ENCODE data around the gene ECT2.
A peak's percentile ranks its signal among the peaks of the same experiment; 100 is the strongest.
"Not testable (repeated sequence)": the region's sequence is repeated elsewhere in the genome, so short reads cannot be mapped to it uniquely, and the experiment has no call there.

The ECT2 gene, protein sequence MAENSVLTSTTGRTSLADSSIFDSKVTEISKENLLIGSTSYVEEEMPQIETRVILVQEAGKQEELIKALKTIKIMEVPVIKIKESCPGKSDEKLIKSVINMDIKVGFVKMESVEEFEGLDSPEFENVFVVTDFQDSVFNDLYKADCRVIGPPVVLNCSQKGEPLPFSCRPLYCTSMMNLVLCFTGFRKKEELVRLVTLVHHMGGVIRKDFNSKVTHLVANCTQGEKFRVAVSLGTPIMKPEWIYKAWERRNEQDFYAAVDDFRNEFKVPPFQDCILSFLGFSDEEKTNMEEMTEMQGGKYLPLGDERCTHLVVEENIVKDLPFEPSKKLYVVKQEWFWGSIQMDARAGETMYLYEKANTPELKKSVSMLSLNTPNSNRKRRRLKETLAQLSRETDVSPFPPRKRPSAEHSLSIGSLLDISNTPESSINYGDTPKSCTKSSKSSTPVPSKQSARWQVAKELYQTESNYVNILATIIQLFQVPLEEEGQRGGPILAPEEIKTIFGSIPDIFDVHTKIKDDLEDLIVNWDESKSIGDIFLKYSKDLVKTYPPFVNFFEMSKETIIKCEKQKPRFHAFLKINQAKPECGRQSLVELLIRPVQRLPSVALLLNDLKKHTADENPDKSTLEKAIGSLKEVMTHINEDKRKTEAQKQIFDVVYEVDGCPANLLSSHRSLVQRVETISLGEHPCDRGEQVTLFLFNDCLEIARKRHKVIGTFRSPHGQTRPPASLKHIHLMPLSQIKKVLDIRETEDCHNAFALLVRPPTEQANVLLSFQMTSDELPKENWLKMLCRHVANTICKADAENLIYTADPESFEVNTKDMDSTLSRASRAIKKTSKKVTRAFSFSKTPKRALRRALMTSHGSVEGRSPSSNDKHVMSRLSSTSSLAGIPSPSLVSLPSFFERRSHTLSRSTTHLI

DNA sequence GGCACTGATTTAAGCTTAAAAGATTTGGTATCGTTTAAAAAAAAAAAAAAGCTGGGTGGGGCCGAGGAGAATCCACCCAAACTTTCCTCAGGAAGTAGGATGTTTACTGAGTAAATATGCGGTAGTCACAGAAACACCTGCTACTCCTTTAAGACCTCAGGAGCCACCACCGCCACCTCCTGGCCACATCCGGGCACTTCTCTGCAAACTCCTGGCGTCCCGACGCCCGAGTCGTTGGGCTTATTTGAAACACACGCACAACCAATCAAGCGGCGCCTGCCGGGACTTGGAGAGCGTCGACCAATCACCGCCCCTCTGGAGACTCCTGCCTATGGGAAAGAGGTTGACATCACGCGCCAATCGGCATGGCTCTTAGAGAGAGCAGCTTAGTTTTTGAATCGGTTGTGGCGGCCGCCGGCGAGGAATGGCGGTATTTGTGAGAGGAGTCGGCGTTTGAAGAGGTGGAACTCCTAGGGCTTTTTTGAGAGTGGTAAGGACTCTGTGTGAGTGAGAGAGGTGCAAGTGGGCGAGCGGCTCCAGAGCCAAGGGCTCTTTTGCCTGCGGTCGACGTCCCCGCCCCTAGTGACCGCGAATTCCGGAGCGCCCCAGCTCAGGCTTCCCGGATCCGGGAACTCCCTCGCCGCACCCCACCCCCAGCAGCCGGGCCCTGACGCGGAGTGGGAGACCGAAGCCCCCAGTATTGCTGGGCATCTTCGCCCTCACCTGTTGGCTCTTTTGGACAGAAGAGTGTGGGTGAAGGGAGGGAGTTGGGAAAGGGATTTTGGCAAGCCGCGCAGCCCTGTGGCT lies at the start of gene ECT2:
TSS of gene ECT2 (plus strand) at position 359 of the 807 bp plus-strand sequence. CDS start 3,805 bp downstream, outside the sequence.
- peak; percentile 99 for DNase-seq

DNA sequence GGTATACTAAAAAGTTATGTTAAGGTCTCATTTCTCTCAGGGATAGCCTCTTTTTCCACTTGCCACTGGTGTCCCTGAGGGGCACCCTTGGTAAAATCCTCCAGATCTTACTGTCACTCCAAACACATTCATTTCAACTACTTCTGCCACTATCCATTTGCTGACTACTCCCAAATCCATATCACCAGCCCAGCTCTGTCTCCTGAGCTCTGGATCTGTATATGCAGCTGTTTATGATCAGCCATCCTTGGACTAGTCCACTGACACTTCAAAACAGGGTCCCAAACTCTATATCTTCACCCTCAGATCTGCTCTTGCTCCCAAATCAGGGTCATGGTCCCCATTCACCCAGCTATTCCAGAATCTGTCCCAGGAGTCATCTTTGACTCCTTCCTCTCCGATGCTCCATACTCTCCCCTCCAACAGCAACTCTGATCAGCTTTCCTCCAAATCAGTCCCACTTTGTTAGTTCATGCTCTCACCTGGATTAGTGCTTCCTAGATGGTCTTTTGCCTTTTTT lies 49.5 kb upstream of the ECT2 start:
- DNase-seq, result no peak

DNA sequence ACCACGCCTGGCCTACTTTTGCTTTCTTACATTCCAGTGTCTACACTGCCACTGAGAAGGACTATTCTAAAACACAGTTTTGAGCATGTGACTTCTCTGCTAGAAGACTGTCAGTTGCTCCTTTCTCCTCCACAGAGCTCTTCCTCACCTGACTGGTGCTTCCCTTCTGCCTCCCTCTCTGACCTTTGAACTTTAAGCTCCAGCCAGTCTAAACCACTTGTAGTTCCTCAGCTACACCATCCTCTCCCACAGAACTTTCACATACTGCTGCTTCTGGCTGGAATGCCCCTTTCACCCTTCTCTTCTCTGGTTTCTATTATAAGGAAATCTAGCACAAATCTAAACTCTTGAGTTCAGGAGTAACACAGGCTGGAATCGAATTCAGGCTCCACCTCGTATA lies 48.8 kb upstream of the ECT2 start:
- peak; percentile 61 for DNase-seq

DNA sequence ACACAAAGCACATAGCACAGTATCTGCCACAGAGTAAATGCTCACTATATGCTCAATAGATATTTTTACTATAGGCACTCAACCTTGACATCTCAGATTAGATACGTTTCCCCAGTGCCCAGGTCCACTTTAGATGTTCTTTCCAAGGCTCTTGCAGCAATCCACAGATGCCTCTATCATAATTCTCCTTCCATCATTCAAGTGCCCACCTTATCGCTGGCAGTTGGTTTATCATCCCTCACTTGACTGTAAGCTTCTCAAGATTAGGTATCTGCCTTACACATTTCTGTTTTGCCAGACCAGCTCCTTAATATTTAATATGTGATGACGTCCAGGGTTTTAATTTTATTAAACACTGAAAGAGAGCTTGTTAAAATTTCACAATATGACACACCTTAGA lies 48.3 kb upstream of the ECT2 start:
- DNase-seq, result no peak

DNA sequence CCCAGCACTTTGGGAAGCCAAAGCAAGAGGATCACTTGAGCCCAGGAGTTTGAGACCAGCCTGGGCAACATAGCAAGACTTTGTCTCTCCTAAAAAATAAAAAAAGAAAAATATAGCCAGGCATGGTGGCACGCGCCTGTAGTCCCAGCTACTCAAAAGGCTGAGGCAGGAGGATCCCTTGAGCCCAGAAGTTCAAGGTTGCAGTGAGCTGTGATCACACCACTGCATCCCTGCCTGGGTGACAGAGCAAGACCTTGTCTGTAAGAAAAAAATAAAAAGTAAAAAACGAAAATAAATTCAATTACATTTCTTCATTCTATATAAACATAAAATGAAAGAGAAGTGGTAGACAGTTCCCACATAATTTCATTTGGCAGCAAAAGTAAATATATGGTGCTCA lies 47.8 kb upstream of the ECT2 start:
- not testable (repeated sequence) for DNase-seq

DNA sequence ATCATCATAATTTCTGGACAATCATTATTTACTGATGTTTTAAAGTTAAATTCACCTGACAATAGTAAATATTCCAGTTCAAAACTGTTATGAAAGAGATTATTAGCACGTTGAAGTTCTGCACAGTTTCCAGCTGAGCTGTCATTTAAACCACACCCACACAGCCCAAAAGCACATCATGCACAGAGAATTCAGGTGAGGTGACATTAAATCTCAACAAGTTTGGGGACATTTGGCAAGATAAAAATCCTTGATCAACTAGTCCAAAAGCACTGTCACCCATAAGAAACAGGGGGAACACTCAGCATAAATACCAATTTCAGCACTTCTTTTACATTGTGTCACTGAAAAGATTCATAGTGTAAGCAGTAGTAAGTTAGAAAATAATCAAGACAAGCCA lies 46.5 kb upstream of the ECT2 start:
- no peak for DNase-seq

DNA sequence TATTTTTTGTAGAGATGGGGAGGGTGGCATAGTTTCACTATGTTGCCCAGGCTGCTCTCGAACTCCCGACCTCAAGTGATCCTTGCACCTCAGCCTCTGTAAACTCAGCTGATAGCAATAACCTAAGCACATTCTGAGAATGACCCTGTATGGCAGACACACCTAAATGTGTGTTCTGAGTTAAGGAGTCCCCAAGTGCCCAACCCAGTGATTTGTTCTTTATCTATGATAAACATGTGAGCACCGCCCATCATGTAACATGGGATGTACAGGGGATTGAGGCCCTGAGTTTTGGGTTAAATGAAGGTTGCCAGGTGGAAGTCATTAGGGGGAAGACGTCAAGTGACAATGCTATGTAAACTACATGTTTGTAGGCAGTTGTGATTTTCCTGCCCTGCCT lies 45.4 kb upstream of the ECT2 start:
- no peak for DNase-seq

DNA sequence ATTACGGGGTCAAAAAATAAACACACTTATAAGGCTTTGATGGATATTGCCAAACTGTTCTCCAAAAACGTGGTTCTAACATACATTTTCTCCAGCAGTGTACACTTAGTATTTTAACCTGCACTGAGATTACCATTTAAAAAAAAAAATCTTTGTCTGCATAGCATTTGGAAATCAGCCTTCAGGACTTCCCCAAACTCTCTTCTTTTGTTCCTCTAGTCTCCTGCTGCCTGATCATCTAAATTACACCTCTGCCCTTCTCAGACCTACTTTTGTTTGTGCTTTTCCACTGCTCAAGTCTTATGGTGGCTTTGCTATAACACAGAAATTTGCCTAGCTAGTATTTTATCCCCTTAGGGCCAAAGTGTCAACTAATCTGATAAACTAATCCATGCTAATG lies 43.5 kb upstream of the ECT2 start:
- peak; percentile 27 for DNase-seq

DNA sequence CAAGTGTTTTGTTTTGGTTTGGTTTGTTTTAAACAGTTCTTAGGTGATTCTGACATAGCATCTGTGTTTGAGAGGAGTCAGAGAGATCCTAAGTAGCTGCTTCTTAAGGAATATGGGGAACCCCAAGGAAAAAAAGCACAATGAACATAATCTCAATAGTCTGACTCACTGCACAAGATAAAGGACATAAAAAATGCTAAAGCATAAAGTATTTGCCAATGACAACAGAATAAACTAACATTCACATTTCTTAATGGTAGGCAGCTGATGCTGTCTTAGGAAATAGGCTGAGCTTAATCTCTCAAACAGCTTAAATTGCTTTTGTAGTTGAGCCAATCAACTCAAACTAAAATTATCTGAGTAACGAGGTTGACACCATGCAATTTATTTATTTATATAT lies 42.6 kb upstream of the ECT2 start:
- DNase-seq, result peak; percentile 32

DNA sequence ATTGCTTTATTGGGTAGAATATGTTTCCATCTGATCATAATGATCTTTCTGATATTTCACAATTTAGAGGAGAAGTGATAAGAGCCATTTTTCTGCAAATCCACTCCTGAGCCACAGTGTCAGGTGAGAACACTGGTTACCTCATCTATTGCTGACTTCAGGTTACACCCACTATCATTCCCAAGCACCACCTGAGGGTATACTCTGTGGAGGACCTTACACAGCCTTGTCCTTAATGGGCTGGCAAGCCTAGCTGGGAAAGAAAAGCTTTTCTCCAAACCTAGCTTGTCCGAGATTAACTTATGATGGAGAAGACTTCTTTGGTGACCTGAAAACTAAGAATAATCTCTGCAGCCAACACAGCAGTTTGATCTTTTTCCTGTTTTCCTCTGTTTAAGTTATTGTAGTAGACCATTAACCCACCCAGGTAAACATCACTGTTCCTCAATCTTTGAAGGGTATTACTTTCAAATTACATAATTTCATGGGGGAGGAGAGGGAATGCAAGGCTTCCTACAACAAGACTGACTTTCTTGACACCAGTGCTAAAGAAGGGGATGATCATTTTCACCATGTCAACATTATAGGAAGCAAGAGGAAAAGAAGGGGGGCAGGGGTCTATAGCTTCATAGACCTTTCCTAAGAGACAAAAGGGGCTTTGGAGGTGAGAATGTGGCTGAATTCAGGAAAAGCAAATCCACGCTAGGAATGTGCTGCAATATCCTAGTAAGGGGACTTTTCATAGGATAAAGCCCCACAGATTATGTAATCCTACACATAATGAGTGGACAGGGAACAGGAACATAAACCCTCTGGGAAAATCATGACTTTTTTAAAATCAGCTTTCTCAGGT lies 41.4 kb upstream of the ECT2 start:
- peak; percentile 30 for DNase-seq

DNA sequence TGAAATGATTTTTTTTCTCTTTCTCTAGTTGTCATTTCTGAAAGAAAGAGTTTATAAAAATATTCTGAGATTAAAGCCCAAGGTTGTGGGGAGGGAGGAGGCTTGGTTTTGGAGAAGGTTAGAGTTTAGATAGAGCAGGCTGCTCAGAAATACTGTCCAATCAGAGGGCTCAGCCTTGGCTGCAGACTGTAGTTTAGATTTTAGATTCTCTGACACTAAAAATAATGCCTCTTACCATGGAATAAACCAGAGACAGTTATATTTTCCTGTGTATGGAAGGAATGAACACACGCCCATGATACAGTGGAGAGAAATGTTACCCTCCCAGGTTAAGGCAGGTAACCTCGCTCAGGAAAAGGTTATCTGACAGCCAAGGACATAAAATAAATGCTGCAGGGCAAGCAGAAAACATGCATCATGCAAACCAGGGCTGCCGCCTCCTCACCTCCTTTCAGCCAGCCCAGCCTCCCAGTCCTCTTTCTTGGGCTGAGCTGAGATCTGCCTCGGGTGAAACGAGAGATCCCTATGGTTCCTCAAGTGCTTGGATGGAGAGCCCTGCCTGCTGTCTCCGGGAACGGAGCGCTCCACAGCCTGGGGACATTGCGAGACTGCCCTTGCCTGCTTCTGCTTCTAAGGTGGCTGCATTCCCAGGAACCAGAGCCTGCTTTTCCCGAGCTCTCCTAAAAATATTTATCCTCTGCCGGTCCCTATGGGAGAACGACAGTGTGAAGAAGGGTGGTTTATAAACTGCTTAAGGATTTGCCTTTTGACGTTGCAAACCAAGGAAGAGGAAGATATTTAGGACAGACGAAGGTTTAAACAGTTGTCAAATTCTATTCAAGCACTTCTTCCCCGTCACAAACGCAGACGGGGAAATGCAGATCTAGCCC lies 40.5 kb upstream of the ECT2 start:
- DNase-seq, result peak; percentile 45

DNA sequence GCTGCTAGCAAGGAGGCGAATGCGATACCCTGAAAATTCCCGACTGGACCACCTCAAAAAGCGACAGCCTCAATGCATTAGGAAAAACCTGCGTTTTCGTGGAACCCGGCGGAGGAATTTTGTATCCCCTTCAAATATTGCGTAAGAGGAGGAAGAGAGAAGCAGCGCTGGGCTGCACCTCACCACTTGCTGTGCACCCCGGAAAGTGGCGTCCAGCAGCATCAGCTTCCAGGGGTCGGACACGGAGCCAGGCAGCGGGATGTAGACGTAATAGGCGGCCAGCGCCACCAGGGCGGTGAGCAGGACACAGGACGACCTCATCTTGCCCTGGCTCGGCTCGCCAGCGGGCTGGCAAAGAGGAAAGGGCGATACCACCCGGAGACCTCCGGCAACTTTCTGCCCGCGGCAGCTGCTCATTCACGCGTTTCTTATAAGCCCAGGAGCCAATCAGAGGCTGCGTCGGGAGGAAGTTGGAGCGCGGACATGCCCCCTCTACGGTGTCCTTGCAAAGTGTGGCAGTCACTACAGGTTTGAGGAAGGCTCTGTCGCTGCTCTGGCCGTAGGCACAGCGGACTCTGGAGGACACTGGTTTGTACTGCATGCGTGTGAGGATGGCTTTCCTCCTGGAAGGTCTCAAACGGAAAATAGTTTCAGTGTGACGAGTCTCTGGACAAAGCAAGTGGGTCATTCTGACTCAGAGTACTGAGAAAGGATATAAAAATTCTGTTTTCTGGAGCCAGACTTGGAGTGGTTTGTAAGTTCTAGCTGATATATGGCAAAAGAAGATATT lies 39.7 kb upstream of the ECT2 start, which contains the start of gene NCEH1:
TSS of gene NCEH1 (minus strand) at position 404 of the 790 bp plus-strand sequence. CDS start at position 321, 83 bp downstream.
- peak; percentile 96 for DNase-seq

DNA sequence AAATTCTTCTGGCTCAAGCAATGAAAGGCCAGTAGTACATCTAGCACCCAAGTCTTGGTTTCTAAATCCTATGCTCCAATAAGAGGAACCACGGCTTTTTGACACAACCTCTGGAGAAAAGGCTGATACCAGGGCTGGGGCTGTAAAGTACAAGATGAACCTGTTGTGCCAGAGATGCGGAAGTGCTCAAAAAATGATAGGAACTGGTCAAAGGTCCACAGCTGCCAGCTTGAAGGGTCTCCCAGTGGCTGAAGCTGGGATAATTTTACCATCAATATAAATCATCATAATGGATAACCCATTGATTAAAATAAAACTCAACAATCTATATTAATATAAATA lies 39.1 kb upstream of the ECT2 start:
- no peak for DNase-seq

DNA sequence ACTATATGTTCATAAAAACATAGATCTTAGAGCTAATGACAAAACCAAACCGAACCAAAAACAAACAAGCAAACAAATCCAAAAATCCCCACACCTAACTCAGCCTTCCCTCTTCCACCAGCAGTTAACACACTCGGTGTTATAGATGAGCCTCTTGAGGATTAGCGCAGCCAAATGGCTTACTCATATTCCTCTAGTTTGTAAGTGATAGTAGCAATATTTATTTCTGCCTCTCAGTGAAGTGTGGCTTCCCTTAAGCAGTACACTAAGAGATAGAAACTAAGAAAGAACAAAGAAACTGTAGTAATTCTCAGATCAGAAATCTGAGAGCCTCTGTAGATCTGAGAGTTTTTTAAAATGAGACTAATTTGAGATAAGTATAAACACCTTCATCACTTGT lies 37.2 kb upstream of the ECT2 start:
- no peak for DNase-seq

DNA sequence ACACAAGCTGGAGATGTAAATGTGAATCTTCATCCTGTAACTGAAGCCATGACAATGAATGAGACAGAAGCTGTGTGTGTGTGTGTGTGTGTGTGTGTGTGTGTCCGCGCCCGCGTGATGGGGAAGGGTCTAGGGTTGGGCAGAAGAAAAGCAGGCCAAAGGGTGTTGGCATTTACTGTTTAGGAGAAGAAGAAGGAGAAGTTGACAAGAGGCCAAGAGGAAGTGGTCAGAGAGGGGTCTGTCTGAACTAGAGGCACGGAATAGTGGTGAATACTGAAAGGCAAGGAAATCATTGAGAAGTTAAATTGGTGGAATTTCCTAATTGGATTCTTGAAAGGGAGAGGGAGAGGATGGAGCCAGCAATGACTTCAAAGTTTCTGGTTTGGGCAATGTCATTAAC lies 34.0 kb upstream of the ECT2 start:
- DNase-seq, result peak; percentile 79

DNA sequence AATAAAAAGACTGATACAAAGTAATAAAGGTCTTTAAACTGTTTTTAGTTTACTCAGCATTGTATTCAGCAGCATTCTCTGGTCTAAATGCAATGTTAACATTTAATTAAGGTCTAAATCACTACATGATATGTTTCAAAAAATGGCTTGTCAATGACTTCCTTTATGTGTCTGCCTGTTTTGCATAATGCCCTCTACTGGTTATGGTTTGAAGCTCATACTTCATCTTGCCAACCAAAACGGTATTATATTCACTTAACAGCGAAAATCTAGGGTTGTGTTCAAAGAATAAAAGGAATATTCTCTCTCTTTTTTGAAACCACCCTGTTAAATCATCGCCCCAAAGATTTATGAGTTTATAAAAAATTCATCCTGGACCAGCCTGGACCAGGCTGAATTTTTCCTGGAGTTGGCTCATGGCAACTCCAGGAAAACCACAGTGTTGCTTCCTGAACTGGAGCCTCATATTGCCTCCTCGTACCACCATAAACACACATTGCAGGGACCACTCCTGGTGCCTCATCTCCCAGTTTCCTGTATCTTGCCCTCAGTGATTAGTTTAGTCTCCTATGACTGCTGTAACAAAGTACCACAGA lies 32.9 kb upstream of the ECT2 start:
- DNase-seq, result no peak

DNA sequence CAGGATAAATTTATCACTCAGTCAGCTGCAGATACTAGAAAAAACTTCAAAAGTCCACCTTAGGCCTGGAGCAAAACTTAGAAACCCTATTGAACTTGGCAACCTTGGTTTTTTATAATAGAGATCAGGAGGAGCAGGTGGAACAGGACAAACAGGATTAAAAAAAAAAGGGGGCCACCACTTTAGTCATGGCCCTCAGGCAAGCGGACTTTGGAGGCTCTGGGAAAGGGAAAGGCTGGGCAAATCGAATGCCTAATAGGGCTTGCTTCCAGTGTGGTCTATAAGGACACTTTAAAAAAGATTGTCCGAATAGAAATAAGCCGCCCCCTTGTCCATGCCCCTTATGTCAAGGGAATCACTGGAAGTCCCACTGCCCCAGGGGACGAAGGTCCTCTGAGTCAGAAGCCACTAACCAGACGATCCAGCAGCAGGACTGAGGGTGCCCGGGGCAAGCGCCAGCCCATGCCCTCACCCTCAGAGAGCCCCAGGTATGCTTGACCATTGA lies 27.9 kb upstream of the ECT2 start:
- DNase-seq, result not testable (repeated sequence)

DNA sequence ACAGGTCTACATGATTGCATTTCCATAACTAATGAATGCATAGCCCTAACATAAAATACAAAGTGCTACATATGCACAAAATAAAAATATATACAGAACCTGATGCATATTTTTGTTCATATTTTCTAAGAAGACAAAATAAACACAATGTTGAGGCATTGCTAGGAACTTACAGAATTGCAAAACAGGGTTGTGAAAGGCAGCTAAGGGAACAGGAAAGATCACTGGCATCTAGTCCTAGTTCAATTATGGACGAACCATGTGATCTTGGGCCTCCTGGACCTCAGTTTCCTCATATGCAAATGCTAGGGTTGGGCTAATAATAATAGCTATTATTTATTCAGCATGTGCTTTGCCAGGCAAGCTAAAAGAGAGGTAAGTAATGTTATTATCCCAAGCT lies 24.1 kb upstream of the ECT2 start:
- peak; percentile 49 for DNase-seq

DNA sequence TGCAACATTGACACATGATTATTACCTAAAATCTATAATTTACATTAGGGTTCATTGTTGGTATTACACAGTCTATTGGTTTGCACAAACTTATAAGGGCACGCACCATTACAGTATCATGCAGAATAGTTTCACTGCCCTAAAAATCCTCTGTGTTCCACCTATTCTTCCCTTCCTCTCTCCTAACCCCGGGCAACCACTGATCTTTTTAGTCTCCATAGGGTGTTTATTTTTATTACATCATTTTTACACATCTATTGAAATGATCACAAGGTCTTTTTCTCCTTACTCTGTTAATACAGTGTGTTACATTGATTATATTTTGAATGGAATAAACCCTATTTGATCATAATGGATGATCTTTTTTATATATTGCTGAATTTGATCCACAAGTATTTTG lies 15.5 kb upstream of the ECT2 start:
- no peak for DNase-seq
